GM23338 (cell line): ENCODE results near the gene SLC9A3. TPM values are rescaled to one million over a fixed set of nuclear protein-coding genes. Genes with fewer than 3 reads are reported as not detected.

Experiments
- ATAC-seq: fragments of 200-7000 bp; cut with Tn5 transposase; 3 replicates; pipeline ENCODE4 v1.9.1; 2020
- DNase-seq: peaks from one replicate; pipeline ENCODE4 v3.0.0-alpha.2; 2015; ENCODE audit warnings: low spot score
- H2AFZ ChIP-seq: fragments of 200-600 bp; sonication (generic); 2 replicates; pipeline ENCODE4 v1.8.0; 2016; ENCODE audit warnings: antibody characterized with exemption, mild to moderate bottlenecking, moderate library complexity
- H3F3A ChIP-seq: fragments of 200-600 bp; sonication (generic); replicated peaks from 2 replicates; pipeline ENCODE4 v1.8.0; 2017; ENCODE audit warnings: antibody characterized with exemption, mixed run types, low read depth
- H3K27ac ChIP-seq: fragments of 200-600 bp; sonication (generic); 2 replicates; pipeline ENCODE4 v1.6.1; 2016; ENCODE audit warnings: low read depth
- H3K27me3 ChIP-seq: fragments of 200-600 bp; sonication (generic); 2 replicates; pipeline ENCODE4 v1.8.0; 2016; ENCODE audit warnings: mild to moderate bottlenecking, mixed run types, moderate library complexity; ENCODE audit not compliant: insufficient read depth
- H3K36me3 ChIP-seq: fragments of 200-600 bp; sonication (generic); 2 replicates; pipeline ENCODE4 v1.8.0; 2016; ENCODE audit warnings: mild to moderate bottlenecking; ENCODE audit not compliant: insufficient read depth
- H3K4me1 ChIP-seq: fragments of 200-600 bp; sonication (generic); 2 replicates; pipeline ENCODE4 v1.8.0; 2016; ENCODE audit warnings: mild to moderate bottlenecking, moderate library complexity; ENCODE audit not compliant: insufficient read depth
- H3K4me2 ChIP-seq: fragments of 200-600 bp; sonication (generic); 2 replicates; pipeline ENCODE4 v1.7.1; 2017; ENCODE audit warnings: mixed run types
- H3K4me3 ChIP-seq: fragments of 200-600 bp; sonication (generic); 2 replicates; pipeline ENCODE4 v1.6.1; 2016; ENCODE audit warnings: mixed run types
- H3K79me2 ChIP-seq: fragments of 200-600 bp; sonication (generic); replicated peaks from 2 replicates; pipeline ENCODE4 v1.8.0; 2017; ENCODE audit warnings: mild to moderate bottlenecking; ENCODE audit not compliant: insufficient read depth
- H3K9me2 ChIP-seq: fragments of 200-600 bp; sonication (generic); 2 replicates; pipeline ENCODE4 v1.8.0; 2017; ENCODE audit not compliant: insufficient read depth
- H4K20me1 ChIP-seq: fragments of 200-600 bp; sonication (generic); replicated peaks from 2 replicates; pipeline ENCODE4 v1.8.0; 2017; ENCODE audit warnings: mild to moderate bottlenecking; ENCODE audit not compliant: insufficient read depth
- H3K27ac Mint-ChIP-seq: 2 replicates; pipeline ENCODE4 v1.8.0; 2020; ENCODE audit warnings: inconsistent platforms, mild to moderate bottlenecking, moderate library complexity, mixed read lengths
- H3K27me3 Mint-ChIP-seq: 3 replicates; pipeline ENCODE4 v1.8.0; 2022; ENCODE audit warnings: low read depth, mild to moderate bottlenecking, moderate library complexity, mixed read lengths, inconsistent platforms; ENCODE audit not compliant: insufficient read depth, poor library complexity
- H3K36me3 Mint-ChIP-seq: 3 replicates; pipeline ENCODE4 v1.8.0; 2021; ENCODE audit warnings: low read depth, mild to moderate bottlenecking, inconsistent platforms, moderate library complexity, mixed read lengths
- H3K4me1 Mint-ChIP-seq: 3 replicates; pipeline ENCODE4 v1.8.0; 2020; ENCODE audit warnings: mild to moderate bottlenecking, inconsistent platforms, mixed read lengths
- H3K4me3 Mint-ChIP-seq: 3 replicates; pipeline ENCODE4 v1.8.0; 2021; ENCODE audit warnings: moderate library complexity, mild to moderate bottlenecking, inconsistent platforms, mixed read lengths
- H3K9me3 Mint-ChIP-seq: 3 replicates; pipeline ENCODE4 v1.8.0; 2020; ENCODE audit warnings: moderate library complexity, mild to moderate bottlenecking, inconsistent platforms, mixed read lengths
- CREB1 ChIP-seq: fragments of 250-450 bp; sonication (Bioruptor Pico); IDR thresholded peaks from 2 replicates; pipeline ENCODE4 v1.5.0; 2020; ENCODE audit warnings: low read depth, mild to moderate bottlenecking, moderate library complexity
- CTCF ChIP-seq, 2 experiments: fragments of 200-600 bp in 1 of 2; sonication (generic) in 1 of 2; conservative IDR thresholded peaks; 2 replicates each; pipeline versions ENCODE4 v1.5.1 to v1.6.1; 2016 to 2017; ENCODE audit warnings: antibody characterized with exemption in 2 of 2, low read depth in 2 of 2, mild to moderate bottlenecking in 2 of 2, moderate library complexity in 1 of 2
- ETS1 ChIP-seq: IDR thresholded peaks from 2 replicates; pipeline ENCODE4 v1.6.1; 2016; ENCODE audit warnings: antibody characterized with exemption
- EZH2 ChIP-seq: fragments of 200-600 bp; sonication (generic); IDR thresholded peaks from one replicate; pipeline ENCODE4 v1.8.0; 2017; ENCODE audit warnings: antibody characterized with exemption, mild to moderate bottlenecking, low read depth; ENCODE audit not compliant: unreplicated experiment
- EZH2phosphoT487 ChIP-seq: fragments of 200-600 bp; sonication (generic); IDR thresholded peaks from one replicate; pipeline ENCODE4 v1.8.1; 2018; ENCODE audit warnings: antibody characterized with exemption; ENCODE audit not compliant: unreplicated experiment
- JUNB ChIP-seq: IDR thresholded peaks from one replicate; pipeline ENCODE4 v1.6.1; 2016; ENCODE audit warnings: antibody characterized with exemption; ENCODE audit not compliant: unreplicated experiment
- NANOG ChIP-seq: IDR thresholded peaks from 2 replicates; pipeline ENCODE4 v1.6.1; 2016; ENCODE audit warnings: antibody characterized with exemption, borderline replicate concordance
- POLR2AphosphoS5 ChIP-seq: IDR thresholded peaks from 2 replicates; pipeline ENCODE4 v1.6.1; 2016; ENCODE audit warnings: antibody characterized with exemption, low read depth
- REST ChIP-seq: IDR thresholded peaks from one replicate; pipeline ENCODE4 v1.6.1; 2018; ENCODE audit warnings: antibody characterized with exemption; ENCODE audit not compliant: unreplicated experiment
- STAT1 ChIP-seq: IDR thresholded peaks from one replicate; pipeline ENCODE4 v1.6.1; 2016; ENCODE audit warnings: antibody characterized with exemption; ENCODE audit not compliant: unreplicated experiment
- ZNF114 ChIP-seq: fragments of 250-450 bp; sonication (Bioruptor Pico); IDR thresholded peaks from 2 replicates; pipeline ENCODE4 v1.5.0; 2020; ENCODE audit warnings: mild to moderate bottlenecking, moderate library complexity
- ZNF331 ChIP-seq: fragments of 250-450 bp; sonication (Bioruptor Pico); IDR thresholded peaks from 2 replicates; pipeline ENCODE4 v1.5.0; 2020; ENCODE audit warnings: low read depth, mild to moderate bottlenecking, moderate library complexity
- ZNF462 ChIP-seq: fragments of 250-450 bp; sonication (Bioruptor Pico); IDR thresholded peaks from 2 replicates; pipeline ENCODE4 v1.5.0; 2020; ENCODE audit warnings: mild to moderate bottlenecking, moderate library complexity
- polyA plus RNA-seq: library from polyadenylated mRNA; unstranded; fragments of >200 nt; fragmentation: Nextera tagmentation; extraction: Ambion mirVana; gene quantifications from 2 replicates; pipeline ENCODE4 v1.2.1, GENCODE V29; 2016
- total RNA-seq: library from RNA; depleted of rRNA; stranded (reverse); fragments of >200 nt; shearing (Covaris generic); gene quantifications from 2 replicates; pipeline ENCODE4 v1.2.3, GENCODE V29; 2014

SLC9A3 gene
- total and polyA plus RNA-seq, 2 experiments from 2014 or later: 0.39 to 3.1 TPM

- Histone ChIP-seq H3K27me3 (no peaks in the 10 kb centered on the region), H3K4me2 (no peak overlapping the region), H3K79me2 (peaks cover 25% of the 10 kb centered on the region), H3K4me1 (peaks cover 4% of the 10 kb centered on the region), H3F3A (no peaks in the 10 kb centered on the region), H3K9me2 (no peaks in the 10 kb centered on the region), H4K20me1 (no peaks in the 10 kb centered on the region), H2AFZ (no peak overlapping the region), H3K36me3 (peaks cover 8% of the 10 kb centered on the region; the same call in 1 of the 2 replicates), H3K4me3 (no peak overlapping the region), H3K27ac (no peak overlapping the region)
- TF ChIP-seq ZNF462 (CRISPR knock-in tag) (no peak), EZH2 (no peak), CTCF (conservative IDR thresholded peaks at IDR 0.05; ENCODE audit: low read depth in 2 of 2) (no peak), EZH2phosphoT487 (no peak), REST (no peak), POLR2AphosphoS5 (no peak), JUNB (no peak), STAT1 (no peak), ZNF331 (CRISPR knock-in tag) (no peak), ETS1 (no peak), CREB1 (CRISPR knock-in tag) (no peak), ZNF114 (CRISPR knock-in tag) (no peak), NANOG (no peak)
- peaks cover 14% of the 10 kb centered on the region for H3K4me1 Mint-ChIP-seq
- H3K36me3 Mint-ChIP-seq: peaks cover 56% of the 10 kb centered on the region
- no peak overlapping the region for H3K27ac Mint-ChIP-seq
- DNase-seq: no peak
- no peaks in the 10 kb centered on the region for H3K27me3 Mint-ChIP-seq
- H3K9me3 Mint-ChIP-seq: no peaks in the 10 kb centered on the region
- H3K4me3 Mint-ChIP-seq: no peak overlapping the region
- no peak for ATAC-seq
These were observed 67.7 kb downstream of the SLC9A3 start for GRCh38 chr5:456351-457194.
